Femur (tissue), 1 donor: ENCODE results near the gene PGAP1.
"Not testable (repeated sequence)": the region's sequence is repeated elsewhere in the genome, so short reads cannot be mapped to it uniquely, and the experiment has no call there.

Experiments used
- DNase-seq: peaks from one replicate; pipeline ENCODE4 v3.0.0-alpha.2; 2017

The PGAP1 gene

DNA sequence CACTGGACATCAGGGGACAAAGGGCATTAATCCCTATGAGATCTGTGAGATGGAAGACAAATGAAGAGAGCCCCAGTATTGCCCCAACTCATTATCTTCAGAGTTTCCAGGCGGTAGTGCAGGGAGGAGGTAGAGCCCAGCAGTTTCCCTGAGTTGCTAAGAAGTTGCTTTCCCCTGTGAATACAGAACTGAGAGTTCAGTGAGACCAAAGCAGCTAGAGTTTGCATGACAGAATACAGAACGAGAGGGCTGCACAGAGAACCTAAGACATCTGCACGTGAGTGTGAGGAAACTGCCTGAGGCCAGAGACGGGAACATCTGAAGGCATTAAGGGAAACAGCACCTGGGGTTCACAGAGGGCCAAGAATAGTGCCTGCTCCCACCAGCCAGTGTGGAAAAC lies 18.1 kb upstream of the PGAP1 start:
- no peak for DNase-seq

DNA sequence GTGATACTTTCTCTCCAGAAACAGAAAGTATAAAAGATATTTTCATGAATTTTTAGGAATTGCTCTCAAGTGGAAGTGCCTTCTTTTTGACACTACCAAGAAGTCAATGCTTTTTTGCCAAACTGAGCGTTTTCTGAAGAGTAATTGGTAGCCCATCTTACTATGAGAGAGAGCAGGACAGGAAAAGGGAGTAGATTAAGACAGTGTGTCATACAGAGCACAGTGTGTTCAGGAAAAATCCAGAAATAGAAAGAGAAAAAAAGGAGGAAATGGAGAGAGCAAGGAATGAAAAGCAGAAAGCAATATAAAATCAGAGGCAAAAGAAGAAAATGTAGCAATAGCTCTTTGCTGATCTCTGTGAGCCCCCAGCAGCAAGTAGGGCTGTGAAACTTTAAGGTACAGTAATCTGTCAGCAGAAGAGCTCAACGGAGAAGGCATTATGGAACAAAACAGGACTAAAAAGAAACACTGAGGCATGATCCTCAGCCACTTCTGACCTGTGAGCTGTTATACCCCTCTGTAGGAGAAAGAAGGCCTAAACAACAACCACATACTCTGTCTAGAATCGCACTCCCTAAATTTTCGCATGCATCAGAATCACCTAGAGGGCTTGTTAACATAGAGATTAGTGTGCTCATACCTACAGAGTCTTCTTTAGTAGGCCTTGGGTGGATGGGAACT lies 15.0 kb upstream of the PGAP1 start:
- DNase-seq, result no peak

DNA sequence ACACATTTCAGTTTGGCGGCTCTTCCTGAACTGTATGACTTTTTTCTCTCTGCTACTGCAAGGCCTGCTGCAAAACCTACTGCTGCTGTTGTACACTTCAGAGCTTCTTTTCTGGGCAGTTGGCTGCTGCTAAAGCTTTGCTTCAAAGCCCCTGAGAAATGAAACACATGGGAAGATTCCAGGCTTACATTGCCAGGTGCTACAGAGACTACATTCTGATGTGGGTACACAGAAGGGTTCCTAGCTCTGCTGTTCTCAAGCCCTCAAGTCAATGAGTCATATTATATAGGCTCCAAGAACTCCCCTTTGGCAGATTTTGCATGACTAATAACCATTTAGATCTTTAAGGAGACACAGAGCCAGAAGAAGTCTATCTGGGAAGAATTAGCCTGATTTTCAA lies 12.9 kb upstream of the PGAP1 start:
- DNase-seq, result no peak

DNA sequence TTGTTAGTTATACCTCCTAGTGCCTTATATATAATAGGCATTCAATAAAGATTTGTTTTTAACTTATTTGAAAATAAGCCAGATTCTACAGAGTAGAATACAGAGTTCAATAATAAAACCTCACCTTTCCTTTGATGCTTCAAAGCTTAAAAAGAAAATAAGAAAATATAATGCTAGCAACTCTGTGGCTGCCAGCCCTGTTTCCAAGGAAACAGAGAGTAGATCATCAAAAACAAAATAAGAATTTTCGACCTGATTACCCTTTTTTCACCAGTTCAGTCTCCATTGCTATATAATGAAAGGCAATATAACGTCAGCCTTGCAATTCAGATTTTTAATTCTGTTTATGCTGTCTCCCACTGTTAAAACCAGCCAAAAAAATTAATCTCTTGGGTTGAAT lies 8.9 kb upstream of the PGAP1 start:
- no peak for DNase-seq

DNA sequence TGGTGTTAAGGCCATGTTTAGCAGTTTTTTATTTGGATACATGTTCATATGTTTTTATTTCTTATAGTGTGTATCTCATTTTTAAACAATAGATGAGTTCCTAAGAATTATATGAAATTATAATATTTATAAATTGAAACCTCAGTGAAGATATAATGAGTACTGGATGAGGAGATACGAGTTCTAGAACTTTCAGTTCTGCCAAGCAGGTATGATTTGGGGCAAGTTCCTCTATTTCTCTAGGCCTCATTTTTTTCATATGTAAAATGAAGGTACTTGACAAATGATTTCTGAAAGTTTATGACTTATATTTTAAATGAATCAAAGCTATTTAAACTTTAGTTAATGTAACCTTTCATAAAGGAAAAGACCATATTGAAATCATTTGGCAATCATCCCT lies 8.2 kb upstream of the PGAP1 start:
- DNase-seq, result no peak

DNA sequence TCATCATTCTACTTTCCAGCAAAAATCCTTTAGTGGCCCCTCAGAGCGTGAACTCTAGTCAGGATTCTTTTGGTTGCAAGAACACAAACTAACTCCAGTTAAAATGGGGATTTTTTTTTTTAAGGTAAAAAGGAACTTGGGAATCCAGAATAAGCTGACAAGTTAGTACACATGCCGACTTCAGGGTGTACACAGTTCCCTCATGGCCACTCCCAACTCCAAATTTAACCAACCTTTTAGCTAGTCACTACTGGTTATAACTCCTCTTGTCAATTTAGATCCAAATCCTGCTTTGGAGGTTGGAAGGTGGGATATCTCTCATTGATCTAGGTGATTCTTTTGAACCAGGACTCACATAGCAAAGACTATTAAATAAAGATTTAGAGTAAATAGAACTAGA lies 5.0 kb upstream of the PGAP1 start:
- no peak for DNase-seq

DNA sequence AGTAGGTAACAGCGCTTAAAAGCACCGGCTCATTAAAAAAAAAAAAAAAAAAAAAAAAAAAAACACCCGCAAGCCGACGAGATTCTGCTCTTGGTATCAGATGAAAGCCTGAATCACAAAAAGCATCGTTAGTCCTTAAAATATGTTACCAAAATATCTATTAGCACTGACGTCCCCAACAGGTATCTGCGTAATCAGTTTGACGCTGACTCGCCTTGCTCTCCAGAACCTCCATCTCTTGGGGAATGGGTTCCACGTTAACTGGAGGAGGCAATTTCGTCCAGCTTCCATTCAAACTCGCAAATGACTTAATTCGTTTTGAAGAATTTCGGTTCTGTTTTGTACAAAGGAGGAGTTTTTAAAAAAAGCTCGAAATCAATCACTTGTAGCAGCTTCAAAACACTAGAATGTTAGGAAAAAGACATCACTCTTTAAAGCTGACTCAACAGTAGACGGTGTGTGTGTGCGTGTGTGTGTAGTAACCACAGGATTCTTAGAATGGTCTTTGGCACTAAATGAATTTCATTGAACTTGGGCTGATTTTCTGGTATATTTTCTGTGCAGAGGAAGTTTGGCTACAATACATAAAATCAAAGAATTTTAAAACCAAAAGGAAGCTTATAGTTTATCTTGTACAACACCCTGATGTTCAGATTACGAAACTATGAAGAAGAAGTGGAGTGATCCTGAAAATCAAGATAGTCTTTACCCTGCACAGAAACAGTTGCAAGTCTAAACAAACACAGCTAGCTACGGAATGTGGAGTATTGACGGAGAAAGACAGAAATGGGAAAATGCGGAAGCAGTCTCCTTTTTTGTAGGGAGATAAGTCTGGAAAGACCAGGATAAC lies 1.1 kb upstream of the PGAP1 start:
- DNase-seq, result no peak

DNA sequence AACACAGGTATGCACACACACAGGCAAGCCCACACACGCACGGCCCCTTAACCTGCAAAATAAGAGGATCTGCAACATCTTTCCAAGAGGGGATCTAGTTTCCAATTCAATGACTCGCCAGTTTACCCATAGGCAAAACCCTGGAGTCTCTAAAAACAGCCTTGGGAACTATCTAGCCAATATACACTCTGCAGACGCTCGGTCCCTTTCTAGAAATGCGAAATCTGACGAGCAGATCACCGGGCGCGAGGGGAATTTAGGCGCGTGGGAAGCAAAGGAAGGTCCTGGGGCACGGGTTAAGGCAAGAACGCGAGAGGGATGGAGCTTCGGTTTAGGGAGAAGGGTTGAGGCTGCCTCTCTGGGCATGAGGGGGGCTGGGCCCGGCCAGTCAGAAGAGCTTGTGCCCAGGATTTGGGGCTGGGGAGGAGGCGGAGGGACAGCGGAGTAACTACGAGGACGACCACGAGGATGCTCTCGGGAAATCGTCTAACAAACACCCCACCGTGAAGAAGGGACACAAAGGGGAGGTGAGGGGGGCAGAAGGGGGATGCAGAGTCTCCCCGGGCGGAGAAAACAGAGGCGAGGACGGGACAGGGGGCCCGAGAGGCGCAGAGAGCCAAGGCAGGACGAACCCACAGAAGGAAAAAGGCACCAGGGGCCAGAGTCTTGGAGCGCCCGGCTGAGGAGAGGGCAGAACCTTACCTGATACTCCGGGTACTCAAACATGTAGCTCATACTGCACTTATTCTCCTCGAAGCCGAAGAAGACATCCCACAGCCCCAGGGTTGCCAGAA lies 542 bp downstream of the PGAP1 start:
- peak; percentile 55 for DNase-seq

DNA sequence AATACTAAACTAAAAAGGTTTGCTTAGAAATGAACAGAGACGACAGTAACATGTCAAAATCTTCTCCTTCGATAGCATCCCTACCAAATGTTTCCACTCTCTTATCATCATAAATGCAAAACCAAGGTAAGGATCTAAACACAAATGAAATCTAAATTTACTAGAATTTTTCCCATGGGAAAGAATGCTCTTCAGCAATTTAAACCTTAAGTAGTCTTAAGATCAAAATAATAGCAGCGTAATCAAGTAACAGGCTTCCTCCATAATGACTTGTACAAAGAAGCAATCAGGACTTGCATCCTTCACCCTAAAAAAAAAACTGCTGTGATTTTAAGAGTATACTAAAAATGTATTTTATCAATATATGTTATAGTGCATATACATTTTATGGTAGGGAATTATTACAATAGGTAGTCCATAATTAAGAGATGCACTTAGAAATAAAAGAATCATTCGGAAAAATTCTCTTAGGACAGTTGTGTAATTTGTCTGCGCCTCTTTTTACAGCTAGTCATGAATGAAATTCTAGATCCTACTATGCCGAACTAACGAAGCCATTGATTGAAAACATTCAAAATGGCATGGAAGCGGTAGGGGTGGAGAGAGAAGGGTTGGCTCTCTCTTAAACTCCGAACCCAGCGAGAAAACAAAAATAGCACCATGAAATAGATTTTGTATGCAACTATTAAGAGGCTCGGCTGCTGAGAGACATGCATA lies 1.3 kb downstream of the PGAP1 start:
- DNase-seq, result no peak

DNA sequence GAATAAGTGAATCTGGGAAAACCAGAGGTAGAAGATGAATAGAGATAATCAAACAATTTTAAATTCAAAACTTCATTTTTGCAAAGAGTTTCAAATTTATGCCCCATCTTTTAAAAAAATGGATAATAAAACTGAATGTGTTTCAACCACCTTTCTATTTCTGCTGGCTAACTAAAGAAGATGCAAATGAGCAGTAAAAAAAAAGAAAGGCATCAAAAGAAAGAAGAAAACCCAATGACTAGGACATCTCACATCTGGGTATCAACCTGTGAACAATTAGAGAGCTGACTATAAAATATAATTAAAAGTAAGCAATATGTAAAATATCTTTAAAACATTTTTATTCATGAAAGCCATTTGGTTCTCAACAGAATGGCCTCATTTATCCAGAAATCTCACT lies 2.5 kb downstream of the PGAP1 start:
- no peak for DNase-seq

DNA sequence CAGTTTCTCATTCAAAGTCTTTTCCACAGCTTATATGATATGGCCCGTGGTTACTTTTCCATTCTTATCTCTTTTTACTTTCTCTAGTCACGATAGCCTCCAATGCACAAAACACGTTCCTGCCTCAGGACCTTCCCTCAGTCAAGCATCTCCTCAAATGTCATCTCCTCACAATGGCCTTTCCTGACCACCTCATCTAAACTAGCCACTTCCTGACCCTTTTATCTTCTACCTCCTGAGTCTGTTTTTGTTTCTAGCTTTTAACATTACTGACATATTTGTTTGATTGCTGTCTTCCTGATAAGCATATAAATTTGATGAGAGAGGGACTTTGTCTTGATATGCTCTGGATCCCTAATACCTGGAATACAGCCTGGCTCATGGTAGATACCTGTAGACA lies 7.6 kb downstream of the PGAP1 start:
- DNase-seq, result no peak

DNA sequence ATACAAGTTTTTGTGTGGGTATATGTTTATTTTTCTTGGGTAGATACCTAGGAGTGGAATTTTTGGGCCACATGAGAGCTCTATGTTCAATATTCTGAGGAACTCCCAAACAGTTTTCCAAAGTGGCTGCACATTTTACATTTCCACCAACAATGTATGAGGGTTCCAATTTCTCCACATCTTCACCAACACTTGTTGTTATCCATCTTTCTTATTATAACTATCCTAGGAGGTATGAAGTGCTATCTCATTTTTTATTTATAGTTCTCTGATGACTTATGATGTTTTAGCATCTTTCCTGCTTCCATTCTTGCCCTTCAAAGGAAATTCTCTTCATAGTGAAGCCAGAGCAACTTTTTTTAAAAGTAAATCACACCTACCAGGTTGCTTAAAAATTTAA lies 8.7 kb downstream of the PGAP1 start:
- no peak for DNase-seq

DNA sequence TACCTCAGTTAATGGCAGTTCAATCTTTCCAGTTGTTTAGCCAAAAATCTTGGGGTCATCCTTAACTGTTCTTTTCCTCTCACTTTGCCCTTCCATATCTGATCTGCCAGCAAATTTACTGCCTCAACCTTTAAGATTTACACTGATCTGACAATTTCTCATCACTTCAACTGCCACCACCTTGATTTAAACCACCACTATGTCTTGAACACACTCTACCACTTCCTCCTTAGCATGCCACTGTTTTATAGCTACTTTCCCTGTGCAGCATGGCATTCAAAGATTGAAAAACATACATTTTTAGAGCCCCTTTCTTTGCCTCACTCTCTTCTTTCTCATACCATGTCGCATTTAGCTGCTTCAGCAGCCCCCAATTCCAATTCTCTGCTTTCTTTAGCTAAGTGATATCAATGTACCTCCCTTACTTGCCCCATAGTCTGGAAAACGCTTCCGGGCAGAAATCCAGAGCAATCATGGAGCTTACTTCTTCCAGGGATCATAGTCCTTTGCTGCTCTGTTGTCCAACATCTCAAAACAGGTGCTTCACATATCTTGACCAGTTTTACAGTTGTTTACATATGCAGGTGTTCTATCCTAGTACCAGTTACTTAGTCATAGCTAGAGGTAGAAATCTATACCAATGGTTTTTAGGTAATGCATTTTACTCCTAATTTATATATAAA lies 10.9 kb downstream of the PGAP1 start:
- DNase-seq, result no peak

DNA sequence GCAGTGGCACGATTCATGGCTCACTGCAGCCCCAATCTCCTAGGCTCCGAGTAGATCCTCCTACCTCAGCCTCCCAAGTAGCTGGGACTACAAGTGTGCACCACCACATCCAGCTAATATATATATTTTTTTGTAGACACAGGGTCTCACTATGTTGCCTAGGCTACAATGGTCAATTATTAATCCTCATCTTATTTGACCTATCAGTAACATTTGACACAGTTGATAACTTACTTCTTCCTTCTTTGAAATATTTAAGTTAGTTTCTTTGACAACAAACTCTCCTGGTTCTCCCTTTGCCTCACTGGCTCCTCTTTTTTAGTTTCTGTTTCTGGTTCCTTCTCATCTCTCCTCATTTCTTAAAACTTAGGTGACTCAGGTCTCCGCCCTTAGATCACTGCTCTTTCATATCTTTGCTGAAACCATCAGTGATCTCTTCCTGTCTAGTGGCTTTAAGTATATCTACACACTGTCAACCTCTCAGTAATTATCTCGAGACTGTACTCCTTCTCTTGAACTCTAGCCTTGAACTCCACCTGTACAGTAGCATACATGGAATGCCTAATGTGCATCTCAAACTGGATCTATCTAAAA lies 11.5 kb downstream of the PGAP1 start:
- DNase-seq, result no peak

DNA sequence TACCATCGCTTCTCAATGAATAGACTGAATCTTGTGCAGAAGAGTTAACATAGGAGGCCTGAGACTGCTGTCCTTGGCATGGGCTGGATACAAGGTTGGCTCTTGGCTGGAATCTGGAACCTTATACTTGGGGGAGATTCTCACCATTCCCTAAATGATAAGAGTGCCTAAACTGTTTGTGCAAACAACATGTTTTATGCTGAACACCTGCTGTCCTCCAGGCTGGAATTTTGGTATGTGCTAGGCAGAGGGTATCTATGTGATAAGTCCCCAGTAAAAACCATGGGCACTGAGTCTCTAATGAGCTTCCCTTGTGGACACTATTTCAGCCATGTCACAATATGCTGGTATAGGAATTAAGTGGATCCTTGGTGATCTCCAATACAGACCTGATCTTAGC lies 12.8 kb downstream of the PGAP1 start:
- DNase-seq, result no peak

DNA sequence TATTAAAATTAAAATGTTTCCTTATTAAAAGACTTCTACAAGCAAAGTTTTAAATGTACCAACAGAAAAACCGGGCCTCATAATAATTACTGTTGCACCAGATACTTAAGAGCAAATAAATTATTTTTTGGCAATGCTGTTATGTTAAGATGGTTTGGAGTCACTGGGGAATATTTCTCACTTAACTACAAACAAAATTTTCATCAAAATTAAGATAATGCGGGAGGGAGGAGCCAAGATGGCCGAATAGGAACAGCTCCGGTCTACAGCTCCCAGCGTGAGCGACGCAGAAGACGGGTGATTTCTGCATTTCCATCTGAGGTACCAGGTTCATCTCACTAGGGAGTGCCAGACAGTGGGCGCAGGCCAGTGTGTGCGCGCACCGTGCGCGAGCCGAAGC lies 21.1 kb downstream of the PGAP1 start:
- not testable (repeated sequence) for DNase-seq

DNA sequence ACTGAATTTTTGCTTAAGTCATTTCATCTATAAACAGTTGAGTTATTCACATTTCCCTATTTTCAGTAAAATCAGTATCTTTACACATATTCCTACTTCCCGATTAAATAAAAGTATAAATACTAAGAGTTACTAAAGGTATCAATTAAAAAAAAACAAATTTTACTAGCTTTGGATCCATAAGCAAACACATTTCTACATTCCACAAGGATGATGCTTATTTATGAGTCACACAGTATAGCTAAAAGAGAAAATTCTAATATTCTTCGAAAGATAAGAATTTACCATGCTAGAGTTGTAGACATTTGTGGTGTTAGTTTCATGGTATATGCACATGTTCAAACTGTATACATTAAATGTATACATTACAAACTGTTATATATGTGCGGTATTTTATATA lies 23.7 kb downstream of the PGAP1 start:
- DNase-seq, result no peak

DNA sequence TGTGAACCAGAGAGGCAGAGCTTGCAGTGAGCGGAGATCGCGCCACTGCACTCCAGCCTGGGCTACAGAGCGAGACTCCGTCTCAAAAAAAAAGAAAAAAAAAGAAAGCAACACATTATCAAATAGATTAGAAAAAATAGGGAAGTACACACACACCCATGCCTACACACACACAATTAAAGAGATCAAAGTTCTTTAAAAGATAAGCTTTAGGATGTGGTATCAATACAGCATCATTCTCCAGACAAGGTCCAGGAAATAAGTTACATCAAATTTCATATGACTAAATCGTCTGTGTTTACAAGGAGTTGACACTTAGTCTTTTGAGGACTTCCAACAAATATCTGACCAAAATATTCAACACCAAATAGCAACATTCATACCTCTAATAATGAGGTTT lies 25.7 kb downstream of the PGAP1 start:
- DNase-seq, result no peak

DNA sequence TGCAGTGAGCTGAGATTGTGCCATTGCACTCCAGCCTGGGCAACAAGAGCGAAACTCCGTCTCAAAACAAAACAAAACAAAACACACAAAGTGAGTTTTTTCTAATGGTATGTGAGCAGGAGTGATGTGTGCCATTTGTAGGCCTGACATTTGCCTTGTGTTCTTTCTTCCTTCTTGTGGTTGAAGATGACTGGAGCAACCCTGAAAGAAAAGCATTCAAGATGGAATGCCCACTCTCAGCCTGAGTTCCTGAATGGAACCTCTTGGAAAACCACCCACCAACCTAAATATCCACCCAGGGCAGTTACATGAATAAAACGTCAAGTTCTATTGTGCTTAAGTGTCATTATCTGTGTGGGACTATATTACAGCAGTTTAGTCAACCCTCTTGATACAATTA lies 26.5 kb downstream of the PGAP1 start:
- no peak for DNase-seq

DNA sequence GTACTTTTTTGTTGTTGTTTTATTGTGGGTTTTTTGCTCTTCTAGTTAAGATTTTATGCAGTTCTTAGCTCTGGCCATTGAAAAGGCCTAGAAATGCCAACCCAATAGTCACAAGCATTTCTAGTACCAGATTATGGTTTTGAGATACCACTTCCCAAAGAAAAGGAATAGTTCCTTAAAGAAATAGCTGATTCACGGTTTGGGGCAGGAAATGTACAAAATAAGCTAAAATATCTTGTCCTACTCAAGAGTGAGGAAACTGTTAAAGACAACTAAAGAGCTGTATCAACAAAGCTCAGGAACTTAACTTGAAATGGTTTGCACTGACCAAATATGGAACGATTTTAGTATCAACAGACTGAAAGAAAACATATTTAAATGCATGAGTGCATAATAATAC lies 35.4 kb downstream of the PGAP1 start:
- DNase-seq, result no peak

DNA sequence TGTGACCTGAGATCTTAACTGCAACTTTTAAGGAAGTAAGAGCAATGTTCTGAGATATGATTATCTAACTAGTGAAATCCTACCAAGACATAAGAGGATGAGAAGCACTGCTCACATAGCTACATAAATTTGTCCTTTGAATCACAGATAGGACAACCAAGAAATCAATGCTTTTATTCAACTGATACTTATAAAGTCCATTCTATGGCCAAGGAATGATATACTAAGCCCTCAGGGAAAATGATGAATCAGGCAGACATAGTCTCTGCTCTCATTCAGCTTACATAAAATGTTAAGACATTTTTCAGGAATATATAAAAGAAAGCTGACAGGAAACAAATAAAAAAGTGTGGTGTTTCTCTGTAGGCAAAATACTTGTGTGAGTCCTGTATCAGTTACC lies 39.1 kb downstream of the PGAP1 start:
- no peak for DNase-seq

DNA sequence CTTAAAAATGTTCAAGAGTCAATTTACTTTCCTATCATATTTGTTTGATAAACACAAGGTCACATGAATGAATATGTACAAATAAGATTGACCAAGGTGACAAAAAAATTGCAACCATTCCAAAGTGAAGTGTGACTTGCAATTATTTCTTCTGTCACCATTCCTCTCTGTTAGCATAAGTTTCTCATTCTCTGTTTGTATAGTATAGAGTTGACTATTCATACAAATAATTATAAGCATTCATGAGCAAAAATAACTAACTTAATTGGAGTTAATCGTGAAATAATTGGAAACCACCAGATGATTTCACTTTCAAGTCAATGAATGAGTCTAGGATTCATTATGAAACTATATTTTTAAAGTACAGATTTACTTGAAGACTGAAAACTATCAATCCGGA lies 42.1 kb downstream of the PGAP1 start:
- no peak for DNase-seq
